ENCODE results near the gene CELSR3.

The CELSR3 gene

GRCh38 chr3:48631516-48632448 lies 30.9 kb downstream of the CELSR3 start:
- no peak for TF ChIP-seq CTCF (IDR thresholded peaks at IDR 0.05; ENCODE audit: borderline replicate concordance, control extremely low read depth, extremely low read depth, insufficient read depth, missing control alignments)
- in situ Hi-C loops (cut with MboI; ENCODE audit: low sequenced_read_pairs, unreplicated experiment): no loop called here
- no peak for DNase-seq (ENCODE audit: low spot score)

GRCh38 chr3:48630833-48631232 lies 31.9 kb downstream of the CELSR3 start:
- no peak for DNase-seq (ENCODE audit: low spot score)
- TF ChIP-seq CTCF (IDR thresholded peaks at IDR 0.05; ENCODE audit: borderline replicate concordance, control extremely low read depth, extremely low read depth, insufficient read depth, missing control alignments): no peak
- in situ Hi-C loops (cut with MboI; ENCODE audit: low sequenced_read_pairs, unreplicated experiment): no loop called here

- no peak for TF ChIP-seq CTCF (IDR thresholded peaks at IDR 0.05; ENCODE audit: borderline replicate concordance, control extremely low read depth, extremely low read depth, insufficient read depth, missing control alignments)
- in situ Hi-C loops (cut with MboI; ENCODE audit: low sequenced_read_pairs, unreplicated experiment): no loop called here
- DNase-seq (ENCODE audit: low spot score): no peak
Observed at GRCh38 chr3:48630407-48630806, 32.3 kb downstream of the CELSR3 start.

GRCh38 chr3:48629894-48630293 lies 32.8 kb downstream of the CELSR3 start:
- no peak for DNase-seq (ENCODE audit: low spot score)
- in situ Hi-C loops (cut with MboI; ENCODE audit: low sequenced_read_pairs, unreplicated experiment): no loop called here
- no peak for TF ChIP-seq CTCF (IDR thresholded peaks at IDR 0.05; ENCODE audit: borderline replicate concordance, control extremely low read depth, extremely low read depth, insufficient read depth, missing control alignments)

GRCh38 chr3:48628277-48629017 lies 34.2 kb downstream of the CELSR3 start:
- in situ Hi-C loops (cut with MboI; ENCODE audit: low sequenced_read_pairs, unreplicated experiment): no loop called here
- DNase-seq (ENCODE audit: low spot score): no peak
- no peak for TF ChIP-seq CTCF (IDR thresholded peaks at IDR 0.05; ENCODE audit: borderline replicate concordance, control extremely low read depth, extremely low read depth, insufficient read depth, missing control alignments)

GRCh38 chr3:48625600-48625999 lies 37.1 kb downstream of the CELSR3 start:
- TF ChIP-seq CTCF (IDR thresholded peaks at IDR 0.05; ENCODE audit: borderline replicate concordance, control extremely low read depth, extremely low read depth, insufficient read depth, missing control alignments): no peak
- in situ Hi-C loops (cut with MboI; ENCODE audit: low sequenced_read_pairs, unreplicated experiment): no loop called here

More at GRCh38 chr3:48625600-48625999, 37.1 kb downstream of the CELSR3 start:
- no peak for DNase-seq (ENCODE audit: low spot score)
